Common myeloid progenitor, CD34-positive (primary cell): Measurements from ENCODE around the gene CCDC106.

Source experiments
- CTCF ChIA-PET: fragments of 350-600 bp; sonication (Branson Sonifier 250); formaldehyde crosslinking; loops from one replicate; lab custom pipeline; 2021; ENCODE audit warnings: antibody characterized with exemption; lab: Charles Lee
- POLR2A ChIA-PET: fragments of 350-600 bp; sonication (Branson Sonifier 250); formaldehyde crosslinking; loops from one replicate; lab custom pipeline; 2021; ENCODE audit warnings: antibody characterized with exemption; lab: Charles Lee
- DNase-seq, 3 donors: peaks; one replicate each; pipeline versions ENCODE4 v3.0.0 to v3.0.0-alpha.2; 2013
- H3K27ac ChIP-seq, 2 experiments: 1 replicate in 1 of 2; 2 replicates in 1 of 2; pipeline ENCODE4 v1.7.0; 2013; ENCODE audit warnings: inconsistent platforms in 2 of 2, low read length in 2 of 2, mild to moderate bottlenecking in 2 of 2, low read depth in 1 of 2, moderate library complexity in 1 of 2; ENCODE audit not compliant: severe bottlenecking in 2 of 2, insufficient read depth in 1 of 2, poor library complexity in 1 of 2
- H3K27me3 ChIP-seq, 5 experiments: replicated peaks in 2 of 5; 1 replicate in 3 of 5; 2 replicates in 2 of 5; pipeline versions ENCODE4 v1.6.1 to v1.7.0; 2013; ENCODE audit warnings: low read length in 4 of 5, mild to moderate bottlenecking in 2 of 5, moderate library complexity in 2 of 5, inconsistent platforms in 1 of 5; ENCODE audit not compliant: insufficient read depth in 5 of 5, control insufficient read depth in 4 of 5
- H3K36me3 ChIP-seq, 4 experiments: 1 replicate in 2 of 4; 2 replicates in 2 of 4; pipeline versions ENCODE4 v1.6.1 to v1.7.0; 2013; ENCODE audit warnings: low read length in 3 of 4, control low read depth in 1 of 4, mild to moderate bottlenecking in 1 of 4; ENCODE audit not compliant: control insufficient read depth in 4 of 4, insufficient read depth in 4 of 4
- H3K4me1 ChIP-seq, 4 experiments: 1 replicate in 3 of 4; 2 replicates in 1 of 4; pipeline versions ENCODE4 v1.6.1 to v1.7.1; 2013; ENCODE audit warnings: low read length in 3 of 4, mild to moderate bottlenecking in 3 of 4, control low read depth in 1 of 4, inconsistent platforms in 1 of 4, moderate library complexity in 1 of 4; ENCODE audit not compliant: control insufficient read depth in 4 of 4, insufficient read depth in 4 of 4; ENCODE audit errors: control extremely low read depth in 1 of 4
- H3K4me3 ChIP-seq, 7 experiments: 1 replicate in 4 of 7; 2 replicates in 3 of 7; pipeline versions ENCODE4 v1.5.1 to v1.7.0; 2013; ENCODE audit warnings: mild to moderate bottlenecking in 7 of 7, low read length in 6 of 7, moderate library complexity in 6 of 7, inconsistent platforms in 2 of 7, low read depth in 2 of 7, control low read depth in 1 of 7; ENCODE audit not compliant: insufficient read depth in 4 of 7, control insufficient read depth in 1 of 7; ENCODE audit errors: extremely low read depth in 1 of 7
- H3K9me3 ChIP-seq, 5 experiments: 1 replicate in 4 of 5; 2 replicates in 1 of 5; pipeline versions ENCODE4 v1.6.1 to v1.7.1; 2013; ENCODE audit warnings: low read length in 4 of 5, mild to moderate bottlenecking in 2 of 5, inconsistent platforms in 1 of 5, low read depth in 1 of 5, moderate library complexity in 1 of 5; ENCODE audit not compliant: control insufficient read depth in 4 of 5, insufficient read depth in 2 of 5; ENCODE audit errors: control extremely low read depth in 1 of 5
- WGBS: methylation state at CpG from one replicate; pipeline ENCODE4 v1.1.5; 2013; ENCODE audit not compliant: insufficient coverage; 5-methylcytosine and 5-hydroxymethylcytosine counted together

The CCDC106 gene

GRCh38 chr19:55613930-55614710 is 33.9 kb upstream of the CCDC106 start:
- H3K4me1 ChIP-seq, result no peaks in the 10 kb centered on the region
- 97% methylated on average over 53 of the region's 75 CpGs for WGBS
- ChIA-PET POLR2A (no interaction called here), CTCF (no interaction called here)
- no peak overlapping the region for H3K4me3 ChIP-seq
- H3K9me3 ChIP-seq, result peaks cover 0 to 3% (median 0%) of the 10 kb centered on the region in 5 experiments
- H3K36me3 ChIP-seq, result peaks cover 2 to 58% (median 33%) of the 10 kb centered on the region in 4 experiments
- no peak for DNase-seq
- H3K27ac ChIP-seq, result no peak overlapping the region
- H3K27me3 ChIP-seq, result no peaks in the 10 kb centered on the region

- Histone ChIP-seq H3K36me3 (peaks cover 2 to 50% (median 29%) of the 10 kb centered on the region in 4 experiments), H3K27me3 (no peaks in the 10 kb centered on the region), H3K4me1 (peaks cover 0 to 4% (median 2%) of the 10 kb centered on the region in 4 experiments), H3K27ac (no peak overlapping the region), H3K4me3 (no peak overlapping the region), H3K9me3 (peaks cover 0 to 1% (median 0%) of the 10 kb centered on the region in 5 experiments)
- no peak for DNase-seq
- POLR2A ChIA-PET, result no interaction called here
- CTCF ChIA-PET, result no interaction called here
- 98% methylated on average over 71 of the region's 98 CpGs for WGBS
Observed at GRCh38 chr19:55614711-55615542, 33.1 kb upstream of the CCDC106 start.

GRCh38 chr19:55615543-55616394 is 32.2 kb upstream of the CCDC106 start:
- WGBS, result 98% methylated on average over 80 of the region's 88 CpGs
- Histone ChIP-seq H3K27ac (no peak overlapping the region), H3K27me3 (no peaks in the 10 kb centered on the region), H3K36me3 (peaks cover 2 to 47% (median 28%) of the 10 kb centered on the region in 4 experiments), H3K4me1 (peaks cover 4 to 13% (median 8%) of the 10 kb centered on the region in 4 experiments), H3K9me3 (no peaks in the 10 kb centered on the region), H3K4me3 (no peak overlapping the region)
- ChIA-PET CTCF (no interaction called here), POLR2A (no interaction called here)
- no peak for DNase-seq

- no peak overlapping the region for H3K27ac ChIP-seq
- H3K4me1 ChIP-seq, result peaks cover 4 to 19% (median 14%) of the 10 kb centered on the region in 4 experiments
- ChIA-PET CTCF (interaction anchor here (5.6 kb wide), 1 partner anchor 11 kb away, joined by 32 read pairs; the partner anchor contains the start of gene ZNF865), POLR2A (no interaction called here)
- H3K4me3 ChIP-seq, result no peak overlapping the region
- DNase-seq, result no peak
- 96% methylated on average over 31 of the region's 38 CpGs for WGBS
- peaks cover 2 to 48% (median 31%) of the 10 kb centered on the region in 4 experiments for H3K36me3 ChIP-seq
- no peaks in the 10 kb centered on the region for H3K9me3 ChIP-seq
- H3K27me3 ChIP-seq, result no peaks in the 10 kb centered on the region
Observed at GRCh38 chr19:55616395-55616875, 31.6 kb upstream of the CCDC106 start.

GRCh38 chr19:55617426-55617825 is 30.6 kb upstream of the CCDC106 start:
- H3K9me3 ChIP-seq, result no peaks in the 10 kb centered on the region
- no peaks in the 10 kb centered on the region for H3K27me3 ChIP-seq
- H3K27ac ChIP-seq, result no peak overlapping the region
- ChIA-PET CTCF (interaction anchor here (0.9 to 5.6 kb wide), 2 partner anchors 10 to 12 kb away, joined by 3 to 32 read pairs; partner anchors contain the start of gene ZNF865), POLR2A (no interaction called here)
- H3K4me3 ChIP-seq, result no peak overlapping the region
- peaks cover 2 to 52% (median 30%) of the 10 kb centered on the region in 4 experiments for H3K36me3 ChIP-seq
- no peak for DNase-seq
- peaks cover 4 to 19% (median 14%) of the 10 kb centered on the region in 4 experiments for H3K4me1 ChIP-seq
- WGBS, result 94% methylated on average over 7 of the region's 8 CpGs

DNA sequence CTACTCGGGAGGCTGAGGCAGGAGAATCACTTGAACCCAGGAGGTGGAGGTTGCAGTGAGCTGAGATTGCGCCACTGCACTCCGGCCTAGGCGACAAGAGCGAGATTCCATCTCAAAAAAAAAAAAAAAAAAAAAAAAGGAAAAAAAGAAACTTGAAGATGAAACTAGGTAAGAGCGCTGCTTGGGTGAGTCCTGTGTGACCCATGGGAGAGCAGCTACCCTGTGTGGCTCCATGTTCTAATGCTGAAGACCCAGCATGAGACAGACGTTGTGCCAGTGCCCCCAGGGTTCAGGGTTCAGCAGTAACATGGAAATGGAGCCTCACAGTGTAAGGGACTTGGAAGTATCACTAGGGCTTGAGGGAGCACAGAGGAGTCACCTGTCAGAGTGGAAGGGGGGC is 29.6 kb upstream of the CCDC106 start:
- Histone ChIP-seq H3K4me1 (peaks cover 4 to 19% (median 15%) of the 10 kb centered on the region in 4 experiments), H3K27me3 (no peaks in the 10 kb centered on the region), H3K36me3 (peaks cover 2 to 47% (median 30%) of the 10 kb centered on the region in 4 experiments), H3K9me3 (no peaks in the 10 kb centered on the region), H3K27ac (no peak overlapping the region), H3K4me3 (no peak overlapping the region)
- 100% methylated on average over 3 of the region's 7 CpGs for WGBS
- DNase-seq, result no peak
- ChIA-PET POLR2A (no interaction called here), CTCF (interaction anchor here (0.6 to 5.6 kb wide), 4 partner anchors 9 to 19 kb away, joined by 3 to 32 read pairs (median 10); partner anchors contain the start of genes FIZ1, ZNF524 and ZNF865)
